K562 (cell line): ENCODE measurements around the gene CDK11A. TPM values are rescaled to one million over a fixed set of nuclear protein-coding genes. Genes with fewer than 3 reads are reported as not detected.
A peak's percentile ranks its signal among the peaks of the same experiment; 100 is the strongest.
"Not testable (repeated sequence)": the region's sequence is repeated elsewhere in the genome, so short reads cannot be mapped to it uniquely, and the experiment has no call there.

Experiments
- ELF1 ChIP-seq: fragments of 200-800 bp; sonication (Bioruptor generic); IDR thresholded peaks from 2 replicates; pipeline ENCODE4 v1.6.1; 2016; ENCODE audit warnings: missing genetic modification characterization, missing compliant biosample characterization
- HDAC1 ChIP-seq, 2 experiments: fragments of 450-650 bp; IDR thresholded peaks; 2 replicates each; pipeline ENCODE4 v1.6.1; 2016 to 2017; ENCODE audit warnings: inconsistent platforms in 1 of 2, mild to moderate bottlenecking in 1 of 2, moderate library complexity in 1 of 2
- KLF13 ChIP-seq: fragments of 450-650 bp; IDR thresholded peaks from 2 replicates; pipeline ENCODE4 v1.6.1; 2016; ENCODE audit warnings: missing genetic modification characterization, low read depth, mild to moderate bottlenecking, missing compliant biosample characterization, moderate library complexity, borderline replicate concordance
- PHF8 ChIP-seq: fragments of 200-600 bp; sonication (generic); IDR thresholded peaks from 2 replicates; pipeline ENCODE4 v1.6.1; 2012; ENCODE audit warnings: mixed run types, mild to moderate bottlenecking, inconsistent platforms, low read length, moderate library complexity, borderline replicate concordance
- SP1 ChIP-seq: sonication (generic); formaldehyde crosslinking; IDR thresholded peaks from 2 replicates; pipeline ENCODE4 v1.8.1; 2022; ENCODE audit warnings: mild to moderate bottlenecking, missing genetic modification reagents
- SPI1 ChIP-seq: IDR thresholded peaks from 2 replicates; pipeline ENCODE4 v1.6.1; 2011; ENCODE audit warnings: low read depth, low read length, control low read depth, borderline replicate concordance
- TCF7 ChIP-seq: sonication (generic); IDR thresholded peaks from 2 replicates; pipeline ENCODE4 v1.6.1; 2016; ENCODE audit warnings: antibody characterized with exemption, borderline replicate concordance
- TFAP4 ChIP-seq: sonication (generic); formaldehyde crosslinking; IDR thresholded peaks from 2 replicates; pipeline ENCODE4 v1.8.0; 2022; ENCODE audit warnings: missing genetic modification reagents, mild to moderate bottlenecking, moderate library complexity, borderline replicate concordance
- ZBTB40 ChIP-seq, 2 experiments: fragments of 450-650 bp in 1 of 2; sonication (generic) in 1 of 2; formaldehyde crosslinking in 1 of 2; IDR thresholded peaks; 2 replicates each; pipeline versions ENCODE4 v1.7.1 to v1.9.0; 2016 to 2022; ENCODE audit warnings: inconsistent platforms in 1 of 2, mild to moderate bottlenecking in 1 of 2, missing genetic modification reagents in 1 of 2
- polyA plus RNA-seq, 8 experiments: library from polyadenylated mRNA; depleted of rRNA in 4 of 8; stranded (reverse) in 5 of 8; unstranded in 3 of 8; fragments of >200 nt; fragmentation: Nextera tagmentation in 2 of 8; fragmentation: Illumina TruSeq in 1 of 8; extraction: Ambion mirVana in 2 of 8; extraction: Trizol in 1 of 8; gene quantifications; 2 replicates each; pipeline versions ENCODE4 v1.2.1 to v1.2.3, GENCODE V29; 2011 to 2014; ENCODE audit warnings: inconsistent platforms in 1 of 8, missing spikeins in 1 of 8
- total RNA-seq, 7 experiments: library from RNA; depleted of rRNA in 6 of 7; stranded (reverse); fragments of >200 nt in 6 of 7; fragmentation: Illumina TruSeq in 2 of 7; extraction: Trizol in 2 of 7; gene quantifications; 2 replicates each; pipeline versions ENCODE4 v1.2.1 to v1.2.3, GENCODE V29; 2011 to 2021; ENCODE audit warnings: low replicate concordance in 1 of 7
- TF ChIP-seq, protein P1 (sequence below): fragments of 250-450 bp; sonication (Bioruptor Pico); IDR thresholded peaks from 2 replicates; pipeline ENCODE4 v1.4.0; 2020; ENCODE audit warnings: borderline replicate concordance

The CDK11A gene
- total and polyA plus RNA-seq, 9 of the 15 experiments (the other 6 are each of a cell fraction or from before 2014, with no cell fraction given): 4.5 to 71.0 (median 43.9) TPM

DNA sequence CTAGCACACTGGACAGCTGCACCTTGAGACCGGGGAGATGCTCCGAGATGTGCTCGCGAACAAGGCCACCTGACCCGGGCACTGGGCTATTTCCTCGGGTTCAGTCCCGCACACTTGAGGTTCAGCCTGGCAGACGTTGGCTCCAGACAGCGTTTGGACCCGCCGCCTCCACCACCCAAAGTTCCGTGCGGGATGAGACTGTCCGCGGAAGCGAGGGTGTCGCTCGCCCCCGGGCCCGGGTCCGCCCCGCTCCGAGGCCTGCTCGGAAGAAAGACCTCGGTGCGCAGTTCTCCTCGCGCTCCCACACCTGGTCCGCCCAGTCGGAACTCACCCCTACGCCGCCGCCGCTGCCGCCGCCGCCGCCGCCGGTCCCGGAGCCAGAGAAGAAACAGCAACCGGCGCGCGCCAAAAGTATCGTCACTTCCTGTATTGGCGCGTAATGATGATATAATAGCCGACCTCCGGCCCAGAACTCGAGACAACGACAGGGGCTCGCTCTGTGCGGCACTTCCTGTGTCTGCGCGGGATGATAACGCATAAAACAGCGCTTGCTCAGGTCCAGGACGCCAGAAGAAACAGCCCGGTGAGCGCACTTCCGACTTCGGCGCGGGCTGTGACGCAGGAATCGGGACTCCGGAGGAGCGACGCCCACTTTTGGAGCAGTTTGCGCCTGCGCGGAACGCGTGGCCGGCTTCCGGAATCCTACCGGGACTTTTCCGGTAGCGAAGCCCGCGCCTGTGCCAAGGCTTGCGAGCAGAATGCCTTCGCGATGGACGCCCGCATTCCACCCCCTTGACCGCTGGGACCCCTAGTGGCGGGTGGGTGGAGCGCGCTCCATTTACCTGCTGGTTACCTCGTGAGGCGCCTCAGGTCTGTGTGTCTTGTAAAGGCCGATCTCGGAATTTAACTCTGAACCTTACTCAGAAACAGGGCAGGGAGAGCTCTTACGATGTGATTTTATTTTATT lies 65.3 kb downstream of the CDK11A start, which contains the start of gene CDK11B (continued):
- TF ChIP-seq SP1 (peak; percentile 74; the same call in 1 of the 2 replicates), ELF1 (tag) (peak; percentile 96), ZBTB40 (IDR thresholded peaks at IDR 0.05) (peak; percentile 96), TCF7 (peak; percentile 51; the same call in 1 of the 2 replicates), SPI1 (peak; percentile 61; the same call in 1 of the 2 replicates), KLF13 (peak; percentile 97), HDAC1 (IDR thresholded peaks at IDR 0.05) (peak in 1 of 2 experiments; percentile 95; a peak in 2 of 4 replicates), PHF8 (peak; percentile 27; the same call in 1 of the 2 replicates), TFAP4 (peak; percentile 78)
- TF ChIP-seq, protein P1, sequence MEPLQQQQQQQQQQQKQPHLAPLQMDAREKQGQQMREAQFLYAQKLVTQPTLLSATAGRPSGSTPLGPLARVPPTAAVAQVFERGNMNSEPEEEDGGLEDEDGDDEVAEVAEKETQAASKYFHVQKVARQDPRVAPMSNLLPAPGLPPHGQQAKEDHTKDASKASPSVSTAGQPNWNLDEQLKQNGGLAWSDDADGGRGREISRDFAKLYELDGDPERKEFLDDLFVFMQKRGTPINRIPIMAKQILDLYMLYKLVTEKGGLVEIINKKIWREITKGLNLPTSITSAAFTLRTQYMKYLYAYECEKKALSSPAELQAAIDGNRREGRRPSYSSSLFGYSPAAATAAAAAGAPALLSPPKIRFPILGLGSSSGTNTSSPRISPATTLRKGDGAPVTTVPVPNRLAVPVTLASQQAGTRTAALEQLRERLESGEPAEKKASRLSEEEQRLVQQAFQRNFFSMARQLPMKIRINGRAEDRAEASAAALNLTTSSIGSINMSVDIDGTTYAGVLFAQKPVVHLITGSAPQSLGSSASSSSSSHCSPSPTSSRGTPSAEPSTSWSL (CRISPR knock-in tag): 0 out of 2 replicates have a peak, but pooled peaks have one; percentile 23
- not testable (repeated sequence) for TF ChIP-seq ZBTB40 (CRISPR knock-in tag; IDR thresholded peaks at IDR 0.05)
